GM18505 (cell line): ENCODE measurements around the gene TTC9B.

ENCODE experiments used
- ATAC-seq: cut with Tn5 transposase; IDR thresholded peaks from one replicate; pipeline ENCODE4 v1.9.1; 2021; ENCODE audit not compliant: unreplicated experiment
- POLR2A ChIP-seq: IDR thresholded peaks from 4 replicates; pipeline ENCODE4 v1.6.1; 2011; ENCODE audit warnings: borderline replicate concordance; ENCODE audit not compliant: insufficient read depth, insufficient read length; ENCODE audit errors: extremely low read depth

TTC9B gene

GRCh38 chr19:40232949-40233810, 15.0 kb upstream of the TTC9B start:
- no peak for ATAC-seq
- no peak for TF ChIP-seq POLR2A

- no peak for TF ChIP-seq POLR2A
- no peak for ATAC-seq
Measured at GRCh38 chr19:40232479-40232878, 14.3 kb upstream of the TTC9B start.

- TF ChIP-seq POLR2A = no peak
- no peak for ATAC-seq
Measured at GRCh38 chr19:40231544-40232424, 13.6 kb upstream of the TTC9B start.

- TF ChIP-seq POLR2A = no peak
- ATAC-seq = no peak
Measured at GRCh38 chr19:40231057-40231456, 12.9 kb upstream of the TTC9B start.

- ATAC-seq = no peak
- TF ChIP-seq POLR2A = no peak
Measured at GRCh38 chr19:40229926-40230417, 11.8 kb upstream of the TTC9B start.

- TF ChIP-seq POLR2A = no peak
- ATAC-seq = no peak
Measured at GRCh38 chr19:40229484-40229883, 11.3 kb upstream of the TTC9B start.

GRCh38 chr19:40228863-40229262, 10.7 kb upstream of the TTC9B start:
- no peak for ATAC-seq
- TF ChIP-seq POLR2A = no peak

- TF ChIP-seq POLR2A = no peak
- no peak for ATAC-seq
Measured at GRCh38 chr19:40228346-40228745, 10.2 kb upstream of the TTC9B start.

- ATAC-seq = no peak
- no peak for TF ChIP-seq POLR2A
Measured at GRCh38 chr19:40225440-40226305, 7.5 kb upstream of the TTC9B start.

GRCh38 chr19:40224342-40225150, 6.4 kb upstream of the TTC9B start:
- no peak for ATAC-seq
- TF ChIP-seq POLR2A = no peak

GRCh38 chr19:40223135-40223822, 5.1 kb upstream of the TTC9B start:
- TF ChIP-seq POLR2A = no peak
- no peak for ATAC-seq

GRCh38 chr19:40221858-40222619, 3.9 kb upstream of the TTC9B start:
- TF ChIP-seq POLR2A = no peak
- ATAC-seq = no peak

- no peak for TF ChIP-seq POLR2A
- no peak for ATAC-seq
Measured at GRCh38 chr19:40220674-40221073, 2.5 kb upstream of the TTC9B start.
